IMR-90 (cell line): ENCODE results near the gene CAMKMT. TPM values are rescaled to one million over a fixed set of nuclear protein-coding genes. Genes with fewer than 3 reads are reported as not detected.

Source experiments
- ATAC-seq: fragments of 200-7000 bp; cut with Tn5 transposase; 2 replicates; pipeline ENCODE4 v1.9.1; 2020; ENCODE audit warnings: low read depth, mild to moderate bottlenecking, moderate library complexity
- BruUV-seq: library from RNA; stranded (reverse); fragments of 400-500 nt; replicated peaks from 2 replicates; lab custom pipeline; 2021; lab: Mats Ljungman, UMichigan
- CTCF ChIA-PET: fragments of 300-600 bp; formaldehyde crosslinking; extraction: SDS; loops from one replicate; lab custom pipeline; 2021; ENCODE audit warnings: antibody characterized with exemption; lab: Yijun Ruan, JAX
- POLR2A ChIA-PET: fragments of 300-600 bp; sonication (Branson Sonifier 250); formaldehyde crosslinking; loops from one replicate; lab custom pipeline; 2022; ENCODE audit warnings: antibody characterized with exemption; ENCODE audit not compliant: unreplicated experiment; lab: Charles Lee
- DNase-seq: peaks from one replicate; pipeline ENCODE4 v3.0.0; 2013
- H2AFZ ChIP-seq: replicated peaks from 2 replicates; pipeline ENCODE3; 2013; ENCODE audit warnings: low read length, mild to moderate bottlenecking; ENCODE audit not compliant: poor library complexity
- H2AK5ac ChIP-seq: 2 replicates; pipeline ENCODE4 v1.6.1; 2013; ENCODE audit warnings: low read depth, low read length, inconsistent platforms
- H2AK9ac ChIP-seq: replicated peaks from 2 replicates; pipeline ENCODE3; 2013; ENCODE audit warnings: mild to moderate bottlenecking, low read depth, low read length, moderate library complexity; ENCODE audit not compliant: poor library complexity
- H2BK120ac ChIP-seq: 2 replicates; pipeline ENCODE4 v1.6.1; 2013; ENCODE audit warnings: low read depth, low read length, inconsistent platforms
- H2BK15ac ChIP-seq: 3 replicates; pipeline ENCODE4 v1.6.1; 2013; ENCODE audit warnings: low read depth, low read length, inconsistent platforms
- H2BK20ac ChIP-seq: 2 replicates; pipeline ENCODE4 v1.6.1; 2013; ENCODE audit warnings: low read depth, mild to moderate bottlenecking, inconsistent platforms, low read length, moderate library complexity
- H2BK5ac ChIP-seq: 2 replicates; pipeline ENCODE4 v1.6.1; 2013; ENCODE audit warnings: mild to moderate bottlenecking, low read depth, low read length, inconsistent platforms; ENCODE audit not compliant: poor library complexity, severe bottlenecking
- H3K14ac ChIP-seq: replicated peaks from 2 replicates; pipeline ENCODE4 v1.6.1; 2013; ENCODE audit warnings: low read depth, low read length, inconsistent platforms
- H3K18ac ChIP-seq: 2 replicates; pipeline ENCODE4 v1.6.1; 2013; ENCODE audit warnings: low read depth, low read length, control low read depth
- H3K23ac ChIP-seq: 2 replicates; pipeline ENCODE4 v1.6.1; 2013; ENCODE audit warnings: low read depth, low read length, inconsistent platforms
- H3K27ac ChIP-seq: 2 replicates; pipeline ENCODE4 v1.5.1; 2013; ENCODE audit warnings: mild to moderate bottlenecking, control low read depth, low read length; ENCODE audit not compliant: insufficient read depth
- H3K27me3 ChIP-seq: 2 replicates; pipeline ENCODE4 v1.6.1; 2013; ENCODE audit warnings: low read length; ENCODE audit not compliant: control insufficient read depth, insufficient read depth
- H3K36me3 ChIP-seq: 2 replicates; pipeline ENCODE4 v1.6.1; 2013; ENCODE audit warnings: low read length, mixed read lengths; ENCODE audit not compliant: control insufficient read depth, insufficient read depth
- H3K4ac ChIP-seq: 2 replicates; pipeline ENCODE4 v1.6.1; 2013; ENCODE audit warnings: low read depth, low read length, inconsistent platforms
- H3K4me1 ChIP-seq: 2 replicates; pipeline ENCODE4 v1.6.1; 2013; ENCODE audit warnings: low read length, mixed read lengths; ENCODE audit not compliant: control insufficient read depth, insufficient read depth
- H3K4me2 ChIP-seq: 2 replicates; pipeline ENCODE4 v1.6.1; 2013; ENCODE audit warnings: low read depth, mild to moderate bottlenecking, control low read depth, low read length, moderate library complexity
- H3K4me3 ChIP-seq: 2 replicates; pipeline ENCODE4 v1.5.1; 2013; ENCODE audit warnings: low read depth, mild to moderate bottlenecking, control low read depth, low read length, moderate library complexity; ENCODE audit not compliant: insufficient read depth
- H3K56ac ChIP-seq: 2 replicates; pipeline ENCODE4 v1.6.1; 2013; ENCODE audit warnings: low read length, inconsistent platforms; ENCODE audit not compliant: insufficient read depth; ENCODE audit errors: extremely low read depth
- H3K79me1 ChIP-seq, 2 experiments: 2 replicates each; pipeline ENCODE4 v1.6.1; 2013; ENCODE audit warnings: low read length in 2 of 2, inconsistent platforms in 1 of 2, low read depth in 1 of 2
- H3K9ac ChIP-seq: 2 replicates; pipeline ENCODE4 v1.6.1; 2013; ENCODE audit warnings: low read depth, low read length, control low read depth
- H3K9me1 ChIP-seq: 2 replicates; pipeline ENCODE4 v1.6.1; 2013; ENCODE audit warnings: low read length, inconsistent platforms; ENCODE audit not compliant: insufficient read depth
- H3K9me3 ChIP-seq: 2 replicates; pipeline ENCODE4 v1.6.1; 2013; ENCODE audit warnings: low read length; ENCODE audit not compliant: control insufficient read depth, insufficient read depth
- H4K20me1 ChIP-seq: 2 replicates; pipeline ENCODE4 v1.6.1; 2013; ENCODE audit warnings: low read length, inconsistent platforms; ENCODE audit not compliant: insufficient read depth
- H4K5ac ChIP-seq: 2 replicates; pipeline ENCODE4 v1.6.1; 2013; ENCODE audit warnings: mild to moderate bottlenecking, low read depth, low read length, control low read depth
- H4K8ac ChIP-seq, 2 experiments: 2 replicates each; pipeline ENCODE4 v1.6.1; 2013; ENCODE audit warnings: low read depth in 2 of 2, low read length in 2 of 2, control low read depth in 1 of 2, inconsistent platforms in 1 of 2
- H4K91ac ChIP-seq: 2 replicates; pipeline ENCODE4 v1.6.1; 2013; ENCODE audit warnings: low read depth, low read length, inconsistent platforms; ENCODE audit not compliant: insufficient read depth
- BHLHE40 ChIP-seq: fragments of 150-350 bp; IDR thresholded peaks from 2 replicates; pipeline ENCODE4 v1.6.1; 2016; ENCODE audit warnings: mild to moderate bottlenecking, low read depth, low read length
- CEBPB ChIP-seq: IDR thresholded peaks from 2 replicates; pipeline ENCODE4 v1.6.1; 2012; ENCODE audit warnings: low read depth, low read length, improper control_type of control experiment
- CHD1 ChIP-seq: IDR thresholded peaks from 2 replicates; pipeline ENCODE4 v1.6.1; 2012; ENCODE audit warnings: low read depth, low read length, improper control_type of control experiment
- FOS ChIP-seq: fragments of 150-350 bp; IDR thresholded peaks from 2 replicates; pipeline ENCODE4 v1.6.1; 2016; ENCODE audit warnings: low read depth, low read length
- MAFK ChIP-seq: IDR thresholded peaks from 2 replicates; pipeline ENCODE4 v1.6.1; 2012; ENCODE audit warnings: low read depth, low read length, improper control_type of control experiment
- MAZ ChIP-seq: IDR thresholded peaks from 2 replicates; pipeline ENCODE4 v1.6.1; 2012; ENCODE audit warnings: low read depth, mild to moderate bottlenecking, low read length, improper control_type of control experiment, moderate library complexity, borderline replicate concordance
- MXI1 ChIP-seq: IDR thresholded peaks from 2 replicates; pipeline ENCODE4 v1.6.1; 2012; ENCODE audit warnings: low read depth, mild to moderate bottlenecking, low read length, moderate library complexity, borderline replicate concordance
- NFE2L2 ChIP-seq: fragments of 150-350 bp; IDR thresholded peaks from 2 replicates; pipeline ENCODE4 v1.6.1; 2016; ENCODE audit warnings: low read depth, mild to moderate bottlenecking, low read length
- POLR2A ChIP-seq: IDR thresholded peaks from 2 replicates; pipeline ENCODE4 v1.6.1; 2012; ENCODE audit warnings: mild to moderate bottlenecking, low read depth, low read length
- RAD21 ChIP-seq: IDR thresholded peaks from 2 replicates; pipeline ENCODE4 v1.6.1; 2012; ENCODE audit warnings: low read length, improper control_type of control experiment
- RCOR1 ChIP-seq: IDR thresholded peaks from 2 replicates; pipeline ENCODE4 v1.6.1; 2012; ENCODE audit warnings: mild to moderate bottlenecking, low read length, improper control_type of control experiment; ENCODE audit not compliant: insufficient replicate concordance
- RFX5 ChIP-seq: IDR thresholded peaks from 2 replicates; pipeline ENCODE4 v1.8.0; 2012; ENCODE audit warnings: low read depth, mild to moderate bottlenecking, low read length, moderate library complexity
- SMC3 ChIP-seq: fragments of 150-350 bp; IDR thresholded peaks from 2 replicates; pipeline ENCODE4 v1.6.1; 2016; ENCODE audit warnings: low read depth, mild to moderate bottlenecking, antibody characterized with exemption, low read length, moderate library complexity
- WGBS, 2 experiments: methylation state at CpG; one replicate each; pipeline versions ENCODE4 v1.1.5 to v1.1.7; 2013; ENCODE audit warnings: missing lambda C conversion rate in 2 of 2; ENCODE audit not compliant: insufficient read length in 1 of 2; ENCODE audit errors: extremely low coverage in 2 of 2; 5-methylcytosine and 5-hydroxymethylcytosine counted together
- dilution Hi-C: fragments of 300-500 bp; cut with HindIII; formaldehyde crosslinking; loops from one replicate; pipeline ENCODE4 v1.14.3; 2018; ENCODE audit warnings: low sequenced_read_pairs; ENCODE audit not compliant: unreplicated experiment
- in situ Hi-C: fragments of 300-500 bp; cut with MboI; formaldehyde crosslinking; loops from 3 replicates; pipeline ENCODE4 v1.14.3; 2019; ENCODE audit warnings: low sequenced_read_pairs, inconsistent platforms, mixed read lengths
- intact Hi-C: fragments of 100-400 bp; cut with micrococcal nuclease; formaldehyde crosslinking; loops from 2 replicates; pipeline ENCODE4 v1.10.0; 2022
- polyA plus RNA-seq, 3 experiments: library from polyadenylated mRNA; depleted of rRNA; stranded (reverse); fragments of >200 nt; gene quantifications; 2 replicates each; pipeline ENCODE4 v1.2.3, GENCODE V29; 2012; ENCODE audit warnings: low replicate concordance in 1 of 3
- total RNA-seq: library from RNA; depleted of rRNA; stranded (reverse); fragments of >200 nt; gene quantifications from 2 replicates; pipeline ENCODE4 v1.2.3, GENCODE V29; 2012
- TF ChIP-seq, protein P1 (sequence below): conservative IDR thresholded peaks from 2 replicates; pipeline ENCODE4 v1.5.1; 2012; ENCODE audit warnings: mild to moderate bottlenecking, low read depth, low read length, improper control_type of control experiment
- TF ChIP-seq, protein P2 (sequence below): fragments of 150-350 bp; IDR thresholded peaks from 2 replicates; pipeline ENCODE4 v1.6.1; 2016; ENCODE audit warnings: low read depth, mild to moderate bottlenecking, low read length, moderate library complexity, borderline replicate concordance
- TF ChIP-seq, protein P3 (sequence below): fragments of 150-350 bp; IDR thresholded peaks from 2 replicates; pipeline ENCODE4 v1.6.1; 2017; ENCODE audit warnings: mild to moderate bottlenecking, antibody characterized with exemption, low read length, low read depth

CAMKMT gene
- total and polyA plus RNA-seq, 2 of the 4 experiments (the other 2 are of a cell fraction) = 4.4 to 6.8 TPM

DNA sequence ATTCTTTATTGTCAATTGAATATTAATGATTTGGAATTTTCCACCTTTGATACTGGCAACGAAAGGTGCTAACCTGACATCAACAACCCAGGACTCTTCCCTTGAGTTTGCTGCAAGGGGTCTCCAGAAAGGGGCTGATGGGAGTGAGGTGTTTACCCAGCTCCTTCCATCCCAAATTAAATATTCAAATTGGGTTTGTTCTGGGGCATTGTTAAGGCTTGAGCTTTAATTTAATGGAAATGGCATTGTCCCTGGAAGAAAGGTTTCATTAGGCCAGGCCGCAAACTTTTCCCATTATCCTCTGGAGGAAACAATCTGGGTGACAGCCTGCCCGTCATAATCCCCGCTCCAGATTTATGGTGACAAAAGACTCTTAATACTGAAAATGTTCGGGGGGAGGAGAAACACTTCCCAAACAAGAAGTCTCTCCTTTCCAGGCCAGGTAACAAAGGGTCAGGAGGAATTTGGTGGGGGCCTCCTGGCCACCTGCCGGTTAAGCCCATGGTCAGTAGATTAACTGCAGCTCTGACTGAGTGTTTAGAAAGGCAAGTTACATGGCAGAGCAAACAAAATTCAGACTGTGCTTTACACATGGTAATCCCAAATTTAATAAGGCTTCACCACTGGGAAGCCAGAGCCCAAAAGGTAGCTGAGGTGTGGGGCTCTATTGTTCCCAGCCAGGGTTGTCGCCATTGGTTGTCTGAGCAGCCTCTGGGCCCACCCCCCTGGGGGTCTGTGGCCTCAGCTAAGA, 428.4 kb downstream of the CAMKMT start:
- Histone ChIP-seq H3K36me3 (no peaks in the 10 kb centered on the region), H2AK5ac (no peak overlapping the region), H3K4me1 (no peaks in the 10 kb centered on the region), H2BK120ac (no peak overlapping the region), H3K14ac (no peak overlapping the region), H3K27me3 (peaks cover 8% of the 10 kb centered on the region; the same call in 1 of the 2 replicates), H3K9ac (no peak overlapping the region), H2AFZ (no peak overlapping the region), H2AK9ac (no peak overlapping the region), H3K18ac (no peak overlapping the region), H4K5ac (no peak overlapping the region), H3K23ac (no peak overlapping the region), H2BK20ac (no peak overlapping the region), H3K9me1 (no peaks in the 10 kb centered on the region), H3K27ac (no peak overlapping the region), H3K79me1 (no peaks in the 10 kb centered on the region), H3K4me3 (no peak overlapping the region), H3K4ac (no peak overlapping the region), H4K20me1 (no peaks in the 10 kb centered on the region), H4K91ac (no peak overlapping the region), H4K8ac (no peak overlapping the region), H2BK5ac (no peak overlapping the region), H3K56ac (no peak overlapping the region), H3K9me3 (no peaks in the 10 kb centered on the region), H3K4me2 (no peak overlapping the region), H2BK15ac (no peak overlapping the region)
- DNase-seq = no peak
- ChIA-PET POLR2A (no interaction called here), CTCF (no interaction called here)
- no peak for TF ChIP-seq POLR2A
- TF ChIP-seq NFE2L2 = no peak
- TF ChIP-seq, protein P1, sequence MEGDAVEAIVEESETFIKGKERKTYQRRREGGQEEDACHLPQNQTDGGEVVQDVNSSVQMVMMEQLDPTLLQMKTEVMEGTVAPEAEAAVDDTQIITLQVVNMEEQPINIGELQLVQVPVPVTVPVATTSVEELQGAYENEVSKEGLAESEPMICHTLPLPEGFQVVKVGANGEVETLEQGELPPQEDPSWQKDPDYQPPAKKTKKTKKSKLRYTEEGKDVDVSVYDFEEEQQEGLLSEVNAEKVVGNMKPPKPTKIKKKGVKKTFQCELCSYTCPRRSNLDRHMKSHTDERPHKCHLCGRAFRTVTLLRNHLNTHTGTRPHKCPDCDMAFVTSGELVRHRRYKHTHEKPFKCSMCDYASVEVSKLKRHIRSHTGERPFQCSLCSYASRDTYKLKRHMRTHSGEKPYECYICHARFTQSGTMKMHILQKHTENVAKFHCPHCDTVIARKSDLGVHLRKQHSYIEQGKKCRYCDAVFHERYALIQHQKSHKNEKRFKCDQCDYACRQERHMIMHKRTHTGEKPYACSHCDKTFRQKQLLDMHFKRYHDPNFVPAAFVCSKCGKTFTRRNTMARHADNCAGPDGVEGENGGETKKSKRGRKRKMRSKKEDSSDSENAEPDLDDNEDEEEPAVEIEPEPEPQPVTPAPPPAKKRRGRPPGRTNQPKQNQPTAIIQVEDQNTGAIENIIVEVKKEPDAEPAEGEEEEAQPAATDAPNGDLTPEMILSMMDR = no peak
- TF ChIP-seq MAZ = no peak
- no peak for TF ChIP-seq SMC3
- TF ChIP-seq BHLHE40 = no peak
- no peak for TF ChIP-seq RFX5
- TF ChIP-seq CEBPB = no peak
- TF ChIP-seq FOS = no peak
- no peak for TF ChIP-seq MXI1
- no peak for TF ChIP-seq CHD1
- TF ChIP-seq, protein P2, sequence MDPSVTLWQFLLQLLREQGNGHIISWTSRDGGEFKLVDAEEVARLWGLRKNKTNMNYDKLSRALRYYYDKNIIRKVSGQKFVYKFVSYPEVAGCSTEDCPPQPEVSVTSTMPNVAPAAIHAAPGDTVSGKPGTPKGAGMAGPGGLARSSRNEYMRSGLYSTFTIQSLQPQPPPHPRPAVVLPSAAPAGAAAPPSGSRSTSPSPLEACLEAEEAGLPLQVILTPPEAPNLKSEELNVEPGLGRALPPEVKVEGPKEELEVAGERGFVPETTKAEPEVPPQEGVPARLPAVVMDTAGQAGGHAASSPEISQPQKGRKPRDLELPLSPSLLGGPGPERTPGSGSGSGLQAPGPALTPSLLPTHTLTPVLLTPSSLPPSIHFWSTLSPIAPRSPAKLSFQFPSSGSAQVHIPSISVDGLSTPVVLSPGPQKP = no peak
- TF ChIP-seq RCOR1 = no peak
- TF ChIP-seq RAD21 = no peak
- TF ChIP-seq MAFK = no peak
- TF ChIP-seq, protein P3, sequence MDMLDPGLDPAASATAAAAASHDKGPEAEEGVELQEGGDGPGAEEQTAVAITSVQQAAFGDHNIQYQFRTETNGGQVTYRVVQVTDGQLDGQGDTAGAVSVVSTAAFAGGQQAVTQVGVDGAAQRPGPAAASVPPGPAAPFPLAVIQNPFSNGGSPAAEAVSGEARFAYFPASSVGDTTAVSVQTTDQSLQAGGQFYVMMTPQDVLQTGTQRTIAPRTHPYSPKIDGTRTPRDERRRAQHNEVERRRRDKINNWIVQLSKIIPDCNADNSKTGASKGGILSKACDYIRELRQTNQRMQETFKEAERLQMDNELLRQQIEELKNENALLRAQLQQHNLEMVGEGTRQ = no peak
- dilution Hi-C loops (no loop called here), in situ Hi-C loops (no loop called here), intact Hi-C loops (no loop called here)
- ATAC-seq = no peak
- BruUV-seq = no TSS peak
- WGBS, 2 experiments = no CpG with 5 or more reads among the region's 7 CpGs
